Aorta (tissue), 5 donors: ENCODE data around the gene GRIN3B. TPM values are rescaled to one million over a fixed set of nuclear protein-coding genes. Genes with fewer than 3 reads are reported as not detected.

Source experiments
- ATAC-seq: fragments of 200-7000 bp; cut with Tn5 transposase; one replicate; pipeline ENCODE4 v1.9.1; 2022; ENCODE audit warnings: moderate library complexity; ENCODE audit not compliant: low FRiP score
- DNase-seq, 2 donors: peaks; one replicate each; pipeline ENCODE4 v3.0.0-alpha.2; 2020
- H3K27ac ChIP-seq, 2 donors: one replicate each; pipeline ENCODE4 v1.5.1; 2013; ENCODE audit warnings: low read length in 2 of 2, mild to moderate bottlenecking in 2 of 2, moderate library complexity in 2 of 2, control low read depth in 1 of 2, inconsistent platforms in 1 of 2, low read depth in 1 of 2
- H3K27me3 ChIP-seq, 2 donors: one replicate each; pipeline ENCODE4 v1.6.1; 2013; ENCODE audit warnings: control low read depth in 1 of 2, low read length in 1 of 2, mild to moderate bottlenecking in 1 of 2, moderate library complexity in 1 of 2; ENCODE audit not compliant: insufficient read depth in 2 of 2, control insufficient read depth in 1 of 2
- H3K36me3 ChIP-seq, 2 donors: one replicate each; pipeline ENCODE4 v1.6.1; 2013; ENCODE audit warnings: control low read depth in 1 of 2, low read length in 1 of 2, mild to moderate bottlenecking in 1 of 2; ENCODE audit not compliant: insufficient read depth in 2 of 2, control insufficient read depth in 1 of 2
- H3K4me1 ChIP-seq, 2 donors: one replicate each; pipeline ENCODE4 v1.6.1; 2013; ENCODE audit warnings: low read length in 2 of 2, control low read depth in 1 of 2, mild to moderate bottlenecking in 1 of 2, moderate library complexity in 1 of 2; ENCODE audit not compliant: insufficient read depth in 2 of 2, control insufficient read depth in 1 of 2
- H3K4me3 ChIP-seq, 2 donors: one replicate each; pipeline ENCODE4 v1.5.1; 2013; ENCODE audit warnings: low read length in 2 of 2, control low read depth in 1 of 2, mild to moderate bottlenecking in 1 of 2
- H3K9me3 ChIP-seq: one replicate; pipeline ENCODE4 v1.6.1; 2013; ENCODE audit warnings: mild to moderate bottlenecking, low read length; ENCODE audit not compliant: control insufficient read depth
- WGBS, 2 donors: extraction: QIAGEN DNeasy Blood & Tissue Kit; methylation state at CpG; one replicate each; pipeline ENCODE4 v1.1.7; 2013; 5-methylcytosine and 5-hydroxymethylcytosine counted together
- intact Hi-C, 2 donors: fragments of 100-400 bp; cut with DNase I; formaldehyde crosslinking; loops; one replicate each; pipeline versions ENCODE4 v1.14.2 to v1.15.0; 2022
- polyA plus RNA-seq, 2 donors: library from polyadenylated mRNA; stranded (reverse); fragments of 200-250 nt; gene quantifications; one replicate each; pipeline ENCODE4 v1.2.3, GENCODE V29; 2013
- total RNA-seq, 2 donors: library from RNA; stranded (reverse); fragmentation: NEBNext Ultra II Directional; extraction: Animal tissue kit (Norgen Biotek cat#: 25700); gene quantifications; one replicate each; pipeline ENCODE4 v1.2.1, GENCODE V29; 2021
- donor health status: healthy with polysubstance abuse.
- donor health status: Bipolar disorder and iron deficiency.
- donor health status: DM: no; HTN: no; CAD: no.
- donor health status: DM: no; HTN: no; CAD: no.
- donor health status: DM: yes; HTN: yes; CAD: no.

Gene GRIN3B
- total and polyA plus RNA-seq, 4 donors = 0.10 to 1.3 TPM; not detected in 2

DNA sequence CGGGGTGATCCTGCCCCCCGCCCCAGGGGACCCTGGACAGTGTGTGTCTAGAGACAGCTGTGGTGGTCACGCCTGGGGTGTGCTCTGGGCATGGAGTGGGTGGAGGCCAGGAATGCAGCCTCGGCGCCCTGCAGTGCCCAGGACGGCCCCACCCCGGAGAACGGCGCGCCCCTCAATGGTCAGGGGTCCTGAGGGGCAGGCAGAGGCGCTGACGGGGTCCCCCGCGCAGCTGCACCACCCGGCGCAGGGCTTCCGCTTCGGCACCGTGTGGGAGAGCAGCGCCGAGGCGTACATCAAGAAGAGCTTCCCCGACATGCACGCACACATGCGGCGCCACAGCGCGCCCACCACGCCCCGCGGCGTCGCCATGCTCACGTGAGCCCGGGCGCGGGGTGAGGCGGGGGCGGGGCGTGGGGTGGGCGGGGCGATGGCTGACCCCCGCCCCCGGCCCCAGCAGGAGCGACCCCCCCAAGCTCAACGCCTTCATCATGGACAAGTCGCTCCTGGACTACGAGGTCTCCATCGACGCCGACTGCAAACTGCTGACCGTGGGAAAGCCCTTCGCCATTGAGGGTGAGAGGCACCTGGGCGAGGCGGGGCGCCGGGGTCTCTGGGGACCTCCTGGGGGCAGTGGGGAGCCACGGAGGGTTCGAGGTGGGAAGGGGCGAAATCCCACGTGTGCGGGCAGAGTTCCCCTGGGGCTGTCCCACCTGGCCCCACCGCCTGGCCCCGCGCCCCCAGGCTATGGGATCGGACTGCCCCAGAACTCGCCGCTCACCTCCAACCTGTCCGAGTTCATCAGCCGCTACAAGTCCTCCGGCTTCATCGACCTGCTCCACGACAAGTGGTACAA is 7.4 kb downstream of the GRIN3B start:
- Histone ChIP-seq H3K27ac (no peak overlapping the region), H3K4me1 (no peaks in the 10 kb centered on the region), H3K9me3 (no peaks in the 10 kb centered on the region), H3K4me3 (no peak overlapping the region), H3K36me3 (no peaks in the 10 kb centered on the region), H3K27me3 (no peaks in the 10 kb centered on the region)
- intact Hi-C loops = no loop called here
- no peak for DNase-seq
- ATAC-seq = no peak
- WGBS, 2 donors = 93% methylated on average over 63 to 73 of the region's 73 CpGs

DNA sequence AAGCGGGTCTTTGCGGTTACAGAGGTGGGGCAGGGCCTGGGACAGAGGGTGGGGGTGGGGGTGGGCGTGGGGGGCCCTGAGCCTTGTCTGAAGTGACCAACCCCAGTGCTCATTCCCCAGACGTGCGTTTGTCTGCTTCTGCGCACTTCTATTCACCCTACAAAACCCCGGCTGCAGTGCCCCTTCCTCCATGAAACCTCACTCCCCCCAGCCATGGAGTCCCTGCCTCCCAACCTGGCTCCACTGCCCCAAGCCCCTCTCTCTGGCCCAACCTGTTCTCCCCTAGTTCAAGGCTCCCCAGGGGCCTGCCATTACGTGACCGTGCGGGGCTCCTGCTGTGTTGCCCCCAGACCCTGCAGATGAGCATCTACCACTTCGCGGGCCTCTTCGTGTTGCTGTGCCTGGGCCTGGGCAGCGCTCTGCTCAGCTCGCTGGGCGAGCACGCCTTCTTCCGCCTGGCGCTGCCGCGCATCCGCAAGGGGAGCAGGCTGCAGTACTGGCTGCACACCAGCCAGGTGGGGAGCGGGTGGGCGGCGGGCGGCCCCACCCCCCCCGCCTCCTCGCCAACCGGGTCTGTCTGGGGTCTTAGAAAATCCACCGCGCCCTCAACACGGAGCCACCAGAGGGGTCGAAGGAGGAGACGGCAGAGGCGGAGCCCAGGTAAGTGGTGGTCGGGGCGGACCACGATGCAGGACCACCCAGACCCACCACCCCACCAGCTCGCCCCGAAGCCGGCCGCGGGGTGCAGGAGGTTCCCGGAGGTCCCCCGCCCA is 8.2 kb downstream of the GRIN3B start:
- Histone ChIP-seq H3K36me3 (no peaks in the 10 kb centered on the region), H3K4me1 (no peaks in the 10 kb centered on the region), H3K4me3 (no peak overlapping the region), H3K27me3 (no peaks in the 10 kb centered on the region), H3K27ac (no peak overlapping the region), H3K9me3 (no peaks in the 10 kb centered on the region)
- intact Hi-C loops = no loop called here
- ATAC-seq (no peak), DNase-seq (no peak)
- 93 to 94% methylated on average over 28 to 45 of the region's 45 CpGs for WGBS, 2 donors

DNA sequence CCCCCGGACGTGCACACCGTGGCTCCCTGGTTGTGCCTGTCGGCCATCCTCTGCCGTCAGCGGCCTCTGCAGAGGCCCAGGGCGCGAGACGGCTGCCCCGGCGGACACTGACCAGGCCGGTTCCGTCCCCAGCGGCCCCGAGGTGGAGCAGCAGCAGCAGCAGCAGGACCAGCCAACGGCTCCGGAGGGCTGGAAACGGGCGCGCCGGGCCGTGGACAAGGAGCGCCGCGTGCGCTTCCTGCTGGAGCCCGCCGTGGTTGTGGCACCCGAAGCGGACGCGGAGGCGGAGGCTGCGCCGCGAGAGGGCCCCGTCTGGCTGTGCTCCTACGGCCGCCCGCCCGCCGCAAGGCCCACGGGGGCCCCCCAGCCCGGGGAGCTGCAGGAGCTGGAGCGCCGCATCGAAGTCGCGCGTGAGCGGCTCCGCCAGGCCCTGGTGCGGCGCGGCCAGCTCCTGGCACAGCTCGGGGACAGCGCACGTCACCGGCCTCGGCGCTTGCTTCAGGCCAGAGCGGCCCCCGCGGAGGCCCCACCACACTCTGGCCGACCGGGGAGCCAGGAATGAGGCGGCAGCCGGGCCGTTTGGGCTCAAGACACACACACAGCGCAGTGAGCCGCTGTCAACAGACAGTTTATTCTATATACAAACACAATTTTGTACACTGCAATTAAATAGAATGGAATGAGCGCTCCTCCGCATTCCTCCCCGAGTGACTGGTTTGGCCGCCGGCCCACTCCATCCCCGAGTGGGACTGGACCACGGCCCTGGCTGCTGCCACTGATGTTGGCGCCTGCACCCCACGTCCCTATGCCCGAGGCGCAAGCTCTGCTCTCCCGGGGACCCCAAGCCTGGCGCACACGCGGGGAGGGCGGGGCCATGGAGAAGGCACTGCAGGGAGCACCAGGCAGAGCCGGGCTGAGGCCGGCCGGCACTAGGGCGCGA is 9.1 kb downstream of the GRIN3B start:
- H3K9me3 ChIP-seq = no peaks in the 10 kb centered on the region
- H3K27me3 ChIP-seq = no peaks in the 10 kb centered on the region
- no peak overlapping the region for H3K27ac ChIP-seq
- intact Hi-C loops = no loop called here
- no peak for ATAC-seq
- WGBS, 2 donors = 80 to 81% methylated on average over 82 to 92 of the region's 92 CpGs
- DNase-seq = no peak
- H3K4me3 ChIP-seq = no peak overlapping the region
- no peaks in the 10 kb centered on the region for H3K36me3 ChIP-seq
- H3K4me1 ChIP-seq = no peaks in the 10 kb centered on the region

DNA sequence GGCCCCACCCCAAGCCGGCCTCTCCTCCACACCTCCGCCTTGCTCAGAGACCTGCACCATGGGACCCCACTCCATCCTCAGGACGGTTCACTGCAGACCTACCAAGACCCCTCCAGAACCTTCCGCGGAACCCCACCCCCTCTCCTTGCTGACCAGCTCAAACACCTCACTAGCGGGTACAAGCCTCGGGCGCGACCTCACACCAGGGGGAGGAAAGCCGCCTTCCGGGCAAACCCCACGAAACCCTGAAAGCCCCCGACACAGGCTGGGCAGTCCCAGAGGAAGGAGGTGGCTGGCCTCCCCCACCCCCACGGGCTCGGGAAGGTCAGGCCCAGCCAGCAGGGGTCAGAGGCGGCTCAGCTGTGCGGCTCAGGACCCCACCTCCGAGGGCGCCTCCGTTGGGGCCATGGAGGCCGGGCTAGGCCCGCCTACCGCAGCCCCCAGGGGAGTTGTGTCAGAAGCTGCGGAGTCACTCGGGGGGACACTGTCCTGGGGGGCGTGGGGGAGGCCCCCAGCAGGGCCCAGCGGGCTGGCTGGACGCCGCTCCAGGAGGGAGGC is 9.8 kb downstream of the GRIN3B start:
- Histone ChIP-seq H3K4me3 (no peak overlapping the region), H3K27ac (no peak overlapping the region), H3K9me3 (no peaks in the 10 kb centered on the region), H3K4me1 (no peaks in the 10 kb centered on the region), H3K27me3 (no peaks in the 10 kb centered on the region), H3K36me3 (no peaks in the 10 kb centered on the region)
- 84 to 85% methylated on average over 27 to 29 of the region's 29 CpGs for WGBS, 2 donors
- ATAC-seq = no peak
- intact Hi-C loops = no loop called here
- DNase-seq = no peak

DNA sequence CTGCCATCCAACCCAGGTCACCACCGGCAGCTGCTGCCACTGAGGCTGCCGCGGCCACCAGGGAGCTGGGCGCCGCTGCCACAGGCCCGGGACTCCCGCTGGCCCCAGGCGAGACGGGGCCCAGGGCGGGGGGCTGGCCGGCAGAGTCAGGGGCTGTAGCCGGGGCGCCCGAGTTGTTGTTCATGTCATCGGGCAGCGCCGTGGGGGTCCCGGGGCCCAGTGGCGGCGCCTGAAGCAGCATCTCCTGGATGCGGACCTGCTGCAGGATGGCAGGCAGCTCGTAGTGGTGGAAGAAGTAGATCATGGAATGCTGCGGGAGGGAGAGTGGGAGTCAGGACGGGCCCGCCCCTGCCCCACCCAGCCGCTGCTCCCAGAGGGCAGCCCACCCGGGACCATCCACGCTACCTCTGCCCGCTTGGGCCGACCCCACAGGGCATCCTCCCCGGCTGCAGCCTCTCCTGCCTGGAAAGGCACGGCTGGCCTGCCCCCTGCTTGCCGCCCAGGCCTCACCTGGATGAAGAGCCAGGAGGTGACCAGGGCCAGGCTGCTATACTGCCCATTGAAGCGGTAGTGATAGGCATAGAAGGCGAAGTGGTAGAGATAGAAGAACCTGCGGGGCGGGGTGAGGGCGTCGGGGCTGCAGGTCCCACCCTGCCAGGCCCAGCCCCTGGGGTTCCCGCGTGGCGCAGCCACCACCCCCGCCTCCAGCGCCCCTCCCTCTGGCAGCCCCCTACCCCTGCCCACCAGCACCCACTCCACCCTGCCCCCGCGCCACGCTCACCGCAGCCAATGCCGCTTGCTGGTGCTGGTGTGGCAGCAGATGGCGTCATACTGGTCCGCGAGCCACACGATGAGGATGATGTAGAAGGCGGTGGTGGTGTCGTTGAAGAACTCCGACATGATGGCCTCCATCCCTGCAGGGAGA is 10.6 kb downstream of the GRIN3B start:
- no peak for ATAC-seq
- intact Hi-C loops = no loop called here
- no peak overlapping the region for H3K4me3 ChIP-seq
- H3K27ac ChIP-seq = no peak overlapping the region
- H3K4me1 ChIP-seq = no peaks in the 10 kb centered on the region
- H3K36me3 ChIP-seq = no peaks in the 10 kb centered on the region
- WGBS, 2 donors = 91 to 92% methylated on average over 54 to 56 of the region's 56 CpGs
- no peak for DNase-seq
- no peaks in the 10 kb centered on the region for H3K9me3 ChIP-seq
- H3K27me3 ChIP-seq = no peaks in the 10 kb centered on the region

DNA sequence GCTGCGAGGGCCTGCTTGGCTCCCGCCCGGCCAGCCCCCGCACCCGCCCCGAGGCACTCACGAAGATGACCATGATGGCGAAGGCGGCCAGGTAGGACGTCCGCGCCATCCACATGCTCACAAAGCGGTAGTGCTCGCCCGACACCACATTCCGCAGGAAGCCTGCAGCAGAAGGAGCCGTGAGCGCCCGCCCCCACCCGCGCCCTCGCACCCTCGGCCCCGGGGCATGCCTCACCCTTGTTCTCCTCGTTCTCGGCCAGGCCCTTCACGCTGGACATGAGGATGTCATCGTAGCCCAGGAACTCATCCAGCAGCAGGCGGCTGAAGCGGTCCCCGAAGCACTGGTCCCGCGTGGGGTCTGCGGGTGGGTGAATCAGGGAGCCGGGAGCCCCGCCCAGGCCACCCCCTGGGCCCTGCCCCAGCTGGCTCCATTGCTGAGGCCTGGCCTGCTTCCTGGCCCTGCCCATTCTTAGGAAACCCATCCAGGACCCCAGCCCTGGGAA is 11.7 kb downstream of the GRIN3B start:
- DNase-seq (no peak), ATAC-seq (no peak)
- intact Hi-C loops = no loop called here
- Histone ChIP-seq H3K27me3 (no peaks in the 10 kb centered on the region), H3K27ac (no peak overlapping the region), H3K9me3 (no peaks in the 10 kb centered on the region), H3K4me3 (no peak overlapping the region), H3K4me1 (no peaks in the 10 kb centered on the region), H3K36me3 (no peaks in the 10 kb centered on the region)
- WGBS, 2 donors = 94 to 98% methylated on average over 28 to 36 of the region's 36 CpGs

DNA sequence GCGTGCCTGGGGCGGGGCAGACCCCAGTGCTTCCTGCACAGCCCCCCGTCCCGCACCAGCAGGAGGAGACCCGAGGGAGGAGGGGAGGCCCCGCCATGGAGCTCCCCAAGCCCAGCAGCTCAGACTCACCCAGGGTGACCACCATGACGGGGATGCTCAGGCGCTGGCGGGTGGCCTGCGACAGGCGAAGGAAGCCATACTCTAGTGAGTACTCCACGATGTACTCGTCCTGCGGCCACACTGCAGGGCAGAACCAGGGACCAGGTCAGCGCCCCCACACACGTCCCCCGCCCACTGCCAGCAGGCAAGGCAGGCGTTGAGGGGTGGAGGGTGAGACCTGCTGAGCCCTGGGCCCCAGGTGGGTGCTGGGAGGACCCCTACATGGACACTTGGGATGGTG is 12.1 kb downstream of the GRIN3B start:
- intact Hi-C loops = no loop called here
- no peak for ATAC-seq
- Histone ChIP-seq H3K36me3 (no peaks in the 10 kb centered on the region), H3K9me3 (no peaks in the 10 kb centered on the region), H3K27ac (no peak overlapping the region), H3K4me1 (no peaks in the 10 kb centered on the region), H3K4me3 (no peak overlapping the region), H3K27me3 (no peaks in the 10 kb centered on the region)
- DNase-seq = no peak
- WGBS, 2 donors = 88 to 91% methylated on average over 17 to 18 of the region's 18 CpGs
